Keratinocyte (primary cell): ENCODE measurements around the gene TMEM120B. TPM values are rescaled to one million over a fixed set of nuclear protein-coding genes. Genes with fewer than 3 reads are reported as not detected.

Experiments used
- DNase-seq: peaks from one replicate; pipeline ENCODE4 v3.0.0-alpha.2; 2011; ENCODE audit warnings: low read depth, missing footprints, low spot score
- FAIRE-seq: peaks from 2 replicates; lab custom pipeline; 2011; peaks lifted over from hg19 to GRCh38; lab: Jason Lieb, UNC
- H2AFZ ChIP-seq: 2 replicates; pipeline ENCODE4 v1.6.0; 2012; ENCODE audit warnings: low read length, control low read depth, inconsistent platforms; ENCODE audit not compliant: control insufficient read depth
- H3K27ac ChIP-seq: 2 replicates; pipeline ENCODE4 v1.5.1; 2011; ENCODE audit warnings: low read length; ENCODE audit not compliant: control insufficient read depth, insufficient read depth
- H3K27me3 ChIP-seq: 3 replicates; pipeline ENCODE4 v1.6.0; 2011; ENCODE audit warnings: low read length; ENCODE audit not compliant: control insufficient read depth, insufficient read depth; ENCODE audit errors: extremely low read depth
- H3K36me3 ChIP-seq, 2 experiments: 2 replicates in 1 of 2; 3 replicates in 1 of 2; pipeline ENCODE4 v1.5.1; 2011; ENCODE audit warnings: low read length in 2 of 2, mild to moderate bottlenecking in 1 of 2; ENCODE audit not compliant: control insufficient read depth in 2 of 2, insufficient read depth in 2 of 2; ENCODE audit errors: extremely low read depth in 1 of 2
- H3K4me1 ChIP-seq: 3 replicates; pipeline ENCODE4 v1.5.1; 2011; ENCODE audit warnings: low read length; ENCODE audit not compliant: control insufficient read depth, insufficient read depth; ENCODE audit errors: extremely low read depth
- H3K4me2 ChIP-seq: 3 replicates; pipeline ENCODE4 v1.6.0; 2011; ENCODE audit warnings: low read depth, low read length; ENCODE audit not compliant: control insufficient read depth, insufficient read depth; ENCODE audit errors: extremely low read depth
- H3K4me3 ChIP-seq, 3 experiments: fragments of 200-600 bp in 1 of 3; sonication (generic) in 1 of 3; 2 replicates in 2 of 3; 3 replicates in 1 of 3; pipeline ENCODE4 v1.5.1; 2011 to 2016; ENCODE audit warnings: low read length in 3 of 3, mild to moderate bottlenecking in 3 of 3, control low read depth in 2 of 3, inconsistent platforms in 1 of 3, low read depth in 1 of 3, mixed read lengths in 1 of 3, mixed run types in 1 of 3, moderate library complexity in 1 of 3; ENCODE audit not compliant: control insufficient read depth in 2 of 3, insufficient read depth in 2 of 3; ENCODE audit errors: extremely low read depth in 1 of 3
- H3K79me2 ChIP-seq: 2 replicates; pipeline ENCODE4 v1.6.0; 2012; ENCODE audit warnings: low read length; ENCODE audit not compliant: control insufficient read depth, insufficient read depth
- H3K9ac ChIP-seq: 3 replicates; pipeline ENCODE4 v1.6.0; 2011; ENCODE audit warnings: low read length; ENCODE audit not compliant: control insufficient read depth, insufficient read depth; ENCODE audit errors: extremely low read depth
- H3K9me1 ChIP-seq: 3 replicates; pipeline ENCODE4 v1.6.0; 2011; ENCODE audit warnings: low read length; ENCODE audit not compliant: control insufficient read depth, insufficient read depth; ENCODE audit errors: extremely low read depth
- H3K9me3 ChIP-seq: 2 replicates; pipeline ENCODE4 v1.5.1; 2012; ENCODE audit warnings: low read depth, low read length; ENCODE audit not compliant: control insufficient read depth
- H4K20me1 ChIP-seq: 3 replicates; pipeline ENCODE4 v1.6.0; 2011; ENCODE audit warnings: low read length; ENCODE audit not compliant: control insufficient read depth, insufficient read depth; ENCODE audit errors: extremely low read depth
- EZH2 ChIP-seq: IDR thresholded peaks from one replicate; pipeline ENCODE4 v1.6.1; 2012; ENCODE audit warnings: inconsistent platforms, mild to moderate bottlenecking, low read length, moderate library complexity
- dilution Hi-C: fragments of 300-500 bp; cut with MboI; formaldehyde crosslinking; loops from one replicate; pipeline ENCODE4 v1.7.0; 2020; ENCODE audit warnings: low sequenced_read_pairs; ENCODE audit not compliant: extremely low pct_ligation_motif_present
- polyA plus RNA-seq, 5 experiments: library from polyadenylated mRNA; depleted of rRNA in 3 of 5; stranded (reverse) in 3 of 5; stranded (forward) in 1 of 5; unstranded in 1 of 5; fragments of >200 nt; gene quantifications; 1 replicate in 1 of 5; 2 replicates in 3 of 5; 3 replicates in 1 of 5; pipeline versions ENCODE4 v1.2.1 to v1.2.3, GENCODE V29; 2011 to 2012; ENCODE audit warnings: missing spikeins in 2 of 5, low read depth in 1 of 5, low replicate concordance in 1 of 5
- TF ChIP-seq, protein P1 (sequence below), 3 experiments: IDR thresholded peaks in 1 of 3; conservative IDR thresholded peaks in 1 of 3; optimal IDR thresholded peaks in 1 of 3; 2 replicates in 2 of 3; 3 replicates in 1 of 3; pipeline versions ENCODE3 to v1.5.1; 2011; ENCODE audit warnings: low read length in 3 of 3, mild to moderate bottlenecking in 3 of 3, moderate library complexity in 2 of 3, control low read depth in 1 of 3, inconsistent platforms in 1 of 3; ENCODE audit not compliant: insufficient read depth in 2 of 3; ENCODE audit errors: extremely low read depth in 1 of 3

Gene TMEM120B
- polyA plus RNA-seq, 1 donor (not counting 4 experiments of a cell fraction or from before 2014, with no cell fraction given), result 6.9 TPM

DNA sequence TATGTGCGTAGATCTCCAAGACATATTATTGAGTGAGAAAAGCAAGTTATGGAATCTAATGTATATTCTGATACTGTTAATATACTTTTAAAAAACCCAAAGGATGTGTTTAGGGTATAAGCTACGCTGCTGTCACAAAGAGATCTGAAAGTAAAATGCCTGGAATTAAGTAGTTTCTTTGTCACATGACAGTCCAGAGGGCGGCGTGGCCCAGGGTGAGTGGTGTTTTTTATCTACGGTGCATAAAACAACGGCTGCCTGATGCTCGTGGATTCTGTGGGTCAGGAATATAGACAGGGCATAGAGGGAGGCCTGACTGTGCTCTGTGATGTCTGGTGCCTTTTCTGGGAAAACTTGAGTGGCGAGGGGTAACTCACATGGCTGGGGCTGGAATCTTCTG lies 21.3 kb downstream of the TMEM120B start:
- DNase-seq (no peak), FAIRE-seq (no peak)
- no peaks in the 10 kb centered on the region for H3K4me1 ChIP-seq
- H3K27me3 ChIP-seq, result no peaks in the 10 kb centered on the region
- H3K79me2 ChIP-seq, result no peaks in the 10 kb centered on the region
- H3K9me1 ChIP-seq, result peaks cover 2% of the 10 kb centered on the region
- no peak overlapping the region for H3K27ac ChIP-seq
- H3K4me2 ChIP-seq, result no peak overlapping the region
- H2AFZ ChIP-seq, result no peak overlapping the region
- TF ChIP-seq, protein P1, sequence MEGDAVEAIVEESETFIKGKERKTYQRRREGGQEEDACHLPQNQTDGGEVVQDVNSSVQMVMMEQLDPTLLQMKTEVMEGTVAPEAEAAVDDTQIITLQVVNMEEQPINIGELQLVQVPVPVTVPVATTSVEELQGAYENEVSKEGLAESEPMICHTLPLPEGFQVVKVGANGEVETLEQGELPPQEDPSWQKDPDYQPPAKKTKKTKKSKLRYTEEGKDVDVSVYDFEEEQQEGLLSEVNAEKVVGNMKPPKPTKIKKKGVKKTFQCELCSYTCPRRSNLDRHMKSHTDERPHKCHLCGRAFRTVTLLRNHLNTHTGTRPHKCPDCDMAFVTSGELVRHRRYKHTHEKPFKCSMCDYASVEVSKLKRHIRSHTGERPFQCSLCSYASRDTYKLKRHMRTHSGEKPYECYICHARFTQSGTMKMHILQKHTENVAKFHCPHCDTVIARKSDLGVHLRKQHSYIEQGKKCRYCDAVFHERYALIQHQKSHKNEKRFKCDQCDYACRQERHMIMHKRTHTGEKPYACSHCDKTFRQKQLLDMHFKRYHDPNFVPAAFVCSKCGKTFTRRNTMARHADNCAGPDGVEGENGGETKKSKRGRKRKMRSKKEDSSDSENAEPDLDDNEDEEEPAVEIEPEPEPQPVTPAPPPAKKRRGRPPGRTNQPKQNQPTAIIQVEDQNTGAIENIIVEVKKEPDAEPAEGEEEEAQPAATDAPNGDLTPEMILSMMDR (optimal IDR thresholded peaks at IDR 0.05 in 1 of 3, IDR thresholded peaks at IDR 0.05 in 1 of 3, conservative IDR thresholded peaks at IDR 0.05 in 1 of 3; ENCODE audit: extremely low read depth in 1 of 3, insufficient read depth in 2 of 3, low read length in 3 of 3), result no peak
- TF ChIP-seq EZH2, result no peak
- H4K20me1 ChIP-seq, result no peaks in the 10 kb centered on the region
- H3K36me3 ChIP-seq, result peaks cover 0 to 4% of the 10 kb centered on the region in 2 experiments
- no peaks in the 10 kb centered on the region for H3K9me3 ChIP-seq
- H3K9ac ChIP-seq, result no peak overlapping the region
- H3K4me3 ChIP-seq, result no peak overlapping the region
- dilution Hi-C loops, result no loop called here

DNA sequence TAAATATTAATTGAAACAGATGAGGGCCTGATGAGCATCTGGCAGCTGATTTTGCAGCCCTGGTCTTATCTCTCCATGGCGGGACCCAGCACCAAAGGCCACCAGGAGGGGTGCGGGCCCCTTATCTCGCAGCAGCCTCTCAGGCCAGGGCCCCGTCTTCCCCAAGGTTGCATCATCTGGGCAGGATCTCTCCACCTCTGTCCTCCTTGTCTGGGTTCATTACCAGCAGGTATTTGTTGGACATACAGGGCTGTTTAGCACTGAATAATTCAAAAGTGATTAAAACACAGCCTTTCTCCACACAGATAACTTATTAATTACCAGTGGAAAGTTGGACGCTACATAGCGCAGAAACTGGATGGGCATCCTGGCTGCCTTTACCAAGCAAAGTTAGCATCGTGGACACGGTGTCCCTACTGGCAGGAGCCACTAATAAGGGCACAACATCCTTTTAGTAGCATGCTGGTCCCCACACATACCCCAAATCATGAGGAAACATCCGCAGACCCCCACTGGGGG lies 25.8 kb downstream of the TMEM120B start:
- Histone ChIP-seq H3K9me1 (no peaks in the 10 kb centered on the region), H2AFZ (no peak overlapping the region), H3K4me2 (no peak overlapping the region), H3K9ac (no peak overlapping the region), H3K79me2 (no peaks in the 10 kb centered on the region), H3K27me3 (no peaks in the 10 kb centered on the region), H3K9me3 (no peaks in the 10 kb centered on the region), H3K4me1 (no peaks in the 10 kb centered on the region), H4K20me1 (no peaks in the 10 kb centered on the region), H3K27ac (no peak overlapping the region), H3K36me3 (no peaks in the 10 kb centered on the region), H3K4me3 (no peak overlapping the region)
- FAIRE-seq (no peak), DNase-seq (no peak)
- dilution Hi-C loops, result no loop called here
- no peak for TF ChIP-seq EZH2
- TF ChIP-seq, protein P1 (optimal IDR thresholded peaks at IDR 0.05 in 1 of 3, IDR thresholded peaks at IDR 0.05 in 1 of 3, conservative IDR thresholded peaks at IDR 0.05 in 1 of 3; ENCODE audit: extremely low read depth in 1 of 3, insufficient read depth in 2 of 3, low read length in 3 of 3), result no peak
